VCaP (cell line): Measurements from ENCODE around the gene LHB.

Experiments
- H3K27ac ChIP-seq: fragments of 450-650 bp; 2 replicates; pipeline ENCODE4 v1.5.1; 2017
- TF ChIP-seq, protein P1 (sequence below): fragments of 450-650 bp; conservative IDR thresholded peaks from 2 replicates; pipeline ENCODE4 v1.5.1; 2017; ENCODE audit warnings: mild to moderate bottlenecking, moderate library complexity

Gene LHB

DNA sequence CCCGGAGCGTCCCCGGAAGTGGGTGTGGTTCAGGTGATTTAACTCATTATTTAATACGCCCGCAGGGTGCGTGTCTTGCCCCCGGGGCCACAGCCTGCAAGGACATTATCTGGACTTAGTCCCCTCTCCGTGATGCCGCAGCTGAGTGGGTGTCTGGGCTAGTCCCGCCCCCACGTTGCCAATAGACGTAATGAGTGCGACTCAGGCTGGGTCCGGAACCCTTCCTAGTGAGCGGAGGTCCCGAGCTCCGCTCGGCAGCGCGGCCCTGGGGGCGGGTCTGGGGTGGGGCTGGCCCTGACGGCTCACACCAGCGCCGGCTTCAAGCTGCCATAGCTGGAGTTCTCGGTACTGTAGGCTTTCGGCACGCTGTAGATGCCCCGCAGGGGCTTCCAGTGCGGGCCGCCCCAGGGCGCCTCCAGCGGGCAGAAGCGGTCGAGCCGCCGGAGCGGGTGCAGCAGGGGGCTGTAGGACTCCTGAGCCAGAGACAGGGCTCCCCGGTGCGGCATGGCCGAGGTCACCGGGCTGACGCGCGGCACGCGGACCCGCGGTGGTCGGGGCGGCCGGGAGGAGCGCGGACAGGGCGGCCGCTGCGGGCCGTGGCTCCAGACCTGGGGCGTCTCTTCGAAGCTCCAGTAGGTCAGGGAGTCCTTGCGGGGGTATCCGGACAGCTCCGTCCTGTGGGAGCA lies 918 bp upstream of the LHB start:
- H3K27ac ChIP-seq: peak overlapping the region; percentile 57; the same call in 1 of the 2 replicates

DNA sequence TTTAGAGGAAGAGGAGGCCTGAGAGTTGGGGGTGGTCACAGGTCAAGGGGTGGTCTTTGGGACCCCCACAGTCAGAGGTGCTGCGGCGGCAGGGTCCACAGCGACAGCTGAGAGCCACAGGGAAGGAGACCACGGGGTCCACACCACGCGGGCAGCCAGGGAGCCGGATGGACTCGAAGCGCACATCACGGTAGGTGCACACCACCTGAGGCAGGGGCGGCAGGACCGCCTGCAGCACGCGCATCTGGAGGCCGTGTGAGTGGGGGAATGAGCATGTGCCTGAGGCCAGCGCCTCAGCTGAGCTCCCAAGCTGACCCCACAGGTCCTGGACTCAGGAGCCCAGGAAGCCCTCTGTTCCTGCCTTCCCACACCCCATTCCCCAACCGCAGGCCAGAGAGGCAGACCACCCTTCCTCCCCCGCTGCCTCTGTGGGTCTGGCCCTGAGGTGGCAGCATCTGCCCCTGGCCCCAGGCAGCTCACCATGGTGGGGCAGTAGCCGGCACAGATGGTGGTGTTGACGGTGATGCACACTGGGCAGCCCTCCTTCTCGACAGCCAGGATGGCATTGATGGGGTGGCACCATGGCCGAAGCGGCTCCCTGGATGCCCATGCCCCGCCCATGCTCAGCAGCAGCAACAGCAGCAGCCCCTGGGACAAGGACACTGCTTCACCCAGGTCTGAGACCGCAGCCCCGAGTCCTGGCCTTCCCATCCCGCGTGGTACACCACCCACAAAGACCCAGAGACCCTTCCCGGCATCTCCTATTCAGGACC lies 638 bp downstream of the LHB start:
- H3K27ac ChIP-seq: no peak overlapping the region
- TF ChIP-seq, protein P1, sequence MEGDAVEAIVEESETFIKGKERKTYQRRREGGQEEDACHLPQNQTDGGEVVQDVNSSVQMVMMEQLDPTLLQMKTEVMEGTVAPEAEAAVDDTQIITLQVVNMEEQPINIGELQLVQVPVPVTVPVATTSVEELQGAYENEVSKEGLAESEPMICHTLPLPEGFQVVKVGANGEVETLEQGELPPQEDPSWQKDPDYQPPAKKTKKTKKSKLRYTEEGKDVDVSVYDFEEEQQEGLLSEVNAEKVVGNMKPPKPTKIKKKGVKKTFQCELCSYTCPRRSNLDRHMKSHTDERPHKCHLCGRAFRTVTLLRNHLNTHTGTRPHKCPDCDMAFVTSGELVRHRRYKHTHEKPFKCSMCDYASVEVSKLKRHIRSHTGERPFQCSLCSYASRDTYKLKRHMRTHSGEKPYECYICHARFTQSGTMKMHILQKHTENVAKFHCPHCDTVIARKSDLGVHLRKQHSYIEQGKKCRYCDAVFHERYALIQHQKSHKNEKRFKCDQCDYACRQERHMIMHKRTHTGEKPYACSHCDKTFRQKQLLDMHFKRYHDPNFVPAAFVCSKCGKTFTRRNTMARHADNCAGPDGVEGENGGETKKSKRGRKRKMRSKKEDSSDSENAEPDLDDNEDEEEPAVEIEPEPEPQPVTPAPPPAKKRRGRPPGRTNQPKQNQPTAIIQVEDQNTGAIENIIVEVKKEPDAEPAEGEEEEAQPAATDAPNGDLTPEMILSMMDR: no peak

More for the DNA sequence above, 918 bp upstream of the LHB start:
- TF ChIP-seq, protein P1: peak; percentile 74

DNA sequence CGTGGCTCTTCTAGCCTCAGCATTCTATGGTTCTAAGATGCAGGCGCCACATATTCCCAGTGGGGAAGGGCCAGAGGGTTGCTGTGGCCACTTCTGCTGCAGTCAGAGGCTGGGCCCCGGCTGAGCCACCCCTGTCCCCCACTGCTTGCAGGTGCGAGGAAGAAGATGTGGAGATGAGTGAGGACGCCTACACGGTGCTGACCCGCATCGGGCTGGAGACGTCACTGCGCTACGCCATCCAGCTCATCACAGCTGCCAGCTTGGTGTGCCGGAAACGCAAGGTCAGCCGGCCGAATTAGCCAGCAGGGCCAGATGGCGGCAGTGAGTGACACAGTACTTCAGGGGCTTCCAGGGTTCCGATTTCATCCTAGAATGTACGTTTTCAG lies 2.0 kb downstream of the LHB start:
- TF ChIP-seq, protein P1: no peak
- H3K27ac ChIP-seq: no peak overlapping the region

DNA sequence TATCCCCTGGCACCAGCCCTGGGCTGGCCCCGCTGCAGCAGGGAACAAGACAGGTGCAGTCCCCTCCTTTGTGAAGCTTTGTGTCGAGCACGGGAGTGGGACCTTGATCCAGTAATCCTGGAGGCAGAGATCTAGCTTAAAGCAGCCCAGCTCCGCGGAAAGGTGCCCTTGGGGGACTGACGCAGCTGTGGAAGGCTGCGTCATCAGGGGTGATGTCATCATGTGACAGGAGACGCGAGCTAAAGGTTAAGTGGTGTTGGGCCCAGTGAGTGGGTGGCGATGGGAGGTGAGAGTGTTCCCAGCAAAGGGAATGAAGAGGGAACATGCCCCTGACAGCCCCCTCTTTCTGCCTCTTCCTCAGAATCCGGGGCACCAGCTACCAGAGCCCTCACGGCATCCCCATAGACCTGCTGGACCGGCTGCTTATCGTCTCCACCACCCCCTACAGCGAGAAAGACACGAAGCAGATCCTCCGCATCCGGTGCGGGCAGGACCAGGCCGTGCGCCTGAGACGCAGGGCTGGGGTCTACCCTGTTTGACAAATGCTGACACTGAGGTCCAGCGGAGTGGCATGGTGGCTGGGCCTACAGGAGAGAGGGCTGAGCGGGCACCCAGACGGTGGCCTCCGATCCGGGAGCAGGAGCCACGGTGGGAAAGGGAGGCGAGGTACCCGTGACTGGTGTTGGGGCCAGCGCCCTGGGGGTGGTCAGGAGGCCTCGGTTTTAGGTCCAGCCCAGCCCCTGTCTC lies 2.6 kb downstream of the LHB start:
- TF ChIP-seq, protein P1: no peak

DNA sequence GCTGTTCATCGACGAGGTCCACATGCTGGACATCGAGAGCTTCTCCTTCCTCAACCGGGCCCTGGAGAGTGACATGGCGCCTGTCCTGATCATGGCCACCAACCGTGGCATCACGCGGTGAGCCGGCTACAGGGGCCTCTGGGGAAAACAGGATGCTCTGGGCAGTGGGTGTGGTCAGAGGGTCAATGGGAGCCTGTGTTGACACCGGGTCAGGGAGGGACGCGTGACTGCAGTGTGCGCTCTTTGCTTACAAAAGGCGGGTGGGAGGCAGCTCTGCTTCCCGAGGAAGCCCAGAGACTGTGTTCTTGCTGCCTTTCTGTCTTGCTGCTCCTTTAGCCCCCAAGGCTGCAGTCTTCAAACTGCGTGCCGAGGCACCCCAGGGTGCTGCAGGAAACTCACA lies 5.7 kb downstream of the LHB start:
- TF ChIP-seq, protein P1: no peak
- H3K27ac ChIP-seq: no peak overlapping the region

More for the DNA sequence above, 2.6 kb downstream of the LHB start:
- H3K27ac ChIP-seq: no peak overlapping the region

DNA sequence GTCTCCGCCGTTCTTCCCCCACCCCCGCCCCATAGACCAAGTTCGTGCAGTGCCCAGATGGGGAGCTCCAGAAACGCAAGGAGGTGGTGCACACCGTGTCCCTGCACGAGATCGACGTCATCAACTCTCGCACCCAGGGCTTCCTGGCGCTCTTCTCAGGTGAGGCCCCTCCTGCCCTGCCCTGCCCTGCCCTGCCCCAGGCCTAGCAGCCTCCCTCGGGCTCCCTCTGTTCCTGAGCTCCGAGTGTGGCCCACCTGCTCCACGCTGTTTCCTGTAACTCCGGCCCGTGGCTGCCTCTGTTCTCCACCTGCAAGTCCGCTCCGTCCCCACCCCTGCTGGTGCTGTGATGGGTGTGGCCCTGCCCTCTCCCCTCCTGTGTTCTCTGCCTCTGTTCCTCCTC lies 6.4 kb downstream of the LHB start:
- H3K27ac ChIP-seq: no peak overlapping the region
- TF ChIP-seq, protein P1: no peak

DNA sequence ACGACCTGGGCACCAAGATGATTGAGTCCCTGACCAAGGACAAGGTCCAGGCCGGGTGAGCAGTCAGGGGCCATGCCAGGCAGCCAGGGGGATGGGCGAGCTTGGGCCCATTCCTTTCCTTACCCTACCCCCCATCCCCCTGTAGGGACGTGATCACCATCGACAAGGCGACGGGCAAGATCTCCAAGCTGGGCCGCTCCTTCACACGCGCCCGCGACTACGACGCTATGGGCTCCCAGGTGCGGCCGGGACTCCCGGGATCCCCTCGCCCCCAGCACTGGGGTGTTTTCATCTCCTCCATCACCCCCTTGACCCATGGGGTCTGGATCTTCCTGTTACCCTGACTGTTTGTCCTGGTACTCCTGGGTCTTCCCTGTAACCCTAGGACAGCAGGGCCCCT lies 7.1 kb downstream of the LHB start:
- no peak overlapping the region for H3K27ac ChIP-seq
- TF ChIP-seq, protein P1: no peak
